Measurements from ENCODE around the gene GNAO1. TPM values are rescaled to one million over a fixed set of nuclear protein-coding genes. Genes with fewer than 3 reads are reported as not detected.

The GNAO1 gene
- total RNA-seq, 1 donor from 2014 or later = 250 TPM

- no peaks in the 10 kb centered on the region for H3K36me3 Mint-ChIP-seq (ENCODE audit: unreplicated experiment)
- H3K4me3 Mint-ChIP-seq (ENCODE audit: unreplicated experiment) = peak overlapping the region; percentile 79
- TF ChIP-seq, protein P1, sequence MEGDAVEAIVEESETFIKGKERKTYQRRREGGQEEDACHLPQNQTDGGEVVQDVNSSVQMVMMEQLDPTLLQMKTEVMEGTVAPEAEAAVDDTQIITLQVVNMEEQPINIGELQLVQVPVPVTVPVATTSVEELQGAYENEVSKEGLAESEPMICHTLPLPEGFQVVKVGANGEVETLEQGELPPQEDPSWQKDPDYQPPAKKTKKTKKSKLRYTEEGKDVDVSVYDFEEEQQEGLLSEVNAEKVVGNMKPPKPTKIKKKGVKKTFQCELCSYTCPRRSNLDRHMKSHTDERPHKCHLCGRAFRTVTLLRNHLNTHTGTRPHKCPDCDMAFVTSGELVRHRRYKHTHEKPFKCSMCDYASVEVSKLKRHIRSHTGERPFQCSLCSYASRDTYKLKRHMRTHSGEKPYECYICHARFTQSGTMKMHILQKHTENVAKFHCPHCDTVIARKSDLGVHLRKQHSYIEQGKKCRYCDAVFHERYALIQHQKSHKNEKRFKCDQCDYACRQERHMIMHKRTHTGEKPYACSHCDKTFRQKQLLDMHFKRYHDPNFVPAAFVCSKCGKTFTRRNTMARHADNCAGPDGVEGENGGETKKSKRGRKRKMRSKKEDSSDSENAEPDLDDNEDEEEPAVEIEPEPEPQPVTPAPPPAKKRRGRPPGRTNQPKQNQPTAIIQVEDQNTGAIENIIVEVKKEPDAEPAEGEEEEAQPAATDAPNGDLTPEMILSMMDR (IDR thresholded peaks at IDR 0.05; ENCODE audit: partially characterized antibody, unreplicated experiment) = no peak
- peaks cover 16% of the 10 kb centered on the region for H3K9me3 Mint-ChIP-seq (ENCODE audit: unreplicated experiment)
- H3K27ac Mint-ChIP-seq (ENCODE audit: unreplicated experiment) = peak overlapping the region; percentile 62
- no peak for DNase-seq
- peaks cover 7% of the 10 kb centered on the region for H3K27me3 Mint-ChIP-seq (ENCODE audit: unreplicated experiment)
- peaks cover 23% of the 10 kb centered on the region for H3K4me1 Mint-ChIP-seq (ENCODE audit: low read depth, unreplicated experiment)
Observed at GRCh38 chr16:56197192-56197992, 6.1 kb downstream of the GNAO1 start.

DNA sequence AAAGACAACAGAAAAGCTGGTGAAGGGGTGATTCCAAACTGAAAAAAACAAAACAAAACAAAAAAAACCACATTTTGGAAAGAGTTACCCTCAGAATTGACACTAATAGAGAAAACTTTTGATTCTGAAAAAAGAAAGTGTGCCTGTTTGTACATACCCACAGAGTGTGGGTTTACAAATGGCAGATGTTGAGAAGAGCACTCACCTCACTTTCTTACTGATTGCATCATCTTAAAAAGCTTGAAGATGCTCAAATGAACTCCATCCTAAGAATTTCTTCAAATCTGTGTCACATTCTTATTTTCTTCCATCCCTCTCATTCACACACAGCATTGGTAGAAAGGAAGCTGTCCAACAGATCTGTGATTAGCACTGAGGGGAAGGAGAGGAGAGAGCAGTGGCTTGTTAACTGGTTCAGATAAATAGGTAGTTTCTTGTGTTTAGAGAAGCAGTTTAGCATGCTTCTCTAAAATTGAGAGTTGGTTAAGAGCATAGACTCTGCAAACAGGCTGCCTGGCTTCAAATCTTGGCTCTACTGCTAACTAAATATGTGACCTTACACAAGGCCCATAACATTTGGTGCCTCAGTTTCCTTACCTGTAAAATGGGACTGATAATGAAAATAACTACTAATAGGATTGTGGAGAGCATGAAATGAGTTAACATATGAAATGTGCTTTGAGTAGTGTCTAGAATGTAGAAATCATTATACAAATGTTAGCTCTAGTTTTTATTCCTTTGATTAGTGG is 6.9 kb downstream of the GNAO1 start:
- H3K4me1 Mint-ChIP-seq (ENCODE audit: low read depth, unreplicated experiment) = peaks cover 23% of the 10 kb centered on the region
- H3K27ac Mint-ChIP-seq (ENCODE audit: unreplicated experiment) = peak overlapping the region; percentile 39
- H3K4me3 Mint-ChIP-seq (ENCODE audit: unreplicated experiment) = peak overlapping the region; percentile 79
- TF ChIP-seq, protein P1 (IDR thresholded peaks at IDR 0.05; ENCODE audit: partially characterized antibody, unreplicated experiment) = no peak
- no peaks in the 10 kb centered on the region for H3K36me3 Mint-ChIP-seq (ENCODE audit: unreplicated experiment)
- H3K9me3 Mint-ChIP-seq (ENCODE audit: unreplicated experiment) = peaks cover 13% of the 10 kb centered on the region
- peaks cover 1% of the 10 kb centered on the region for H3K27me3 Mint-ChIP-seq (ENCODE audit: unreplicated experiment)
- DNase-seq = no peak

GRCh38 chr16:56198755-56199114 is 7.4 kb downstream of the GNAO1 start:
- Mint-ChIP-seq H3K36me3 (ENCODE audit: unreplicated experiment) (no peaks in the 10 kb centered on the region), H3K9me3 (ENCODE audit: unreplicated experiment) (peaks cover 7% of the 10 kb centered on the region), H3K4me1 (ENCODE audit: low read depth, unreplicated experiment) (peaks cover 23% of the 10 kb centered on the region), H3K27ac (ENCODE audit: unreplicated experiment) (no peak overlapping the region), H3K27me3 (ENCODE audit: unreplicated experiment) (peaks cover 1% of the 10 kb centered on the region), H3K4me3 (ENCODE audit: unreplicated experiment) (no peak overlapping the region)
- TF ChIP-seq, protein P1 (IDR thresholded peaks at IDR 0.05; ENCODE audit: partially characterized antibody, unreplicated experiment) = no peak
- no peak for DNase-seq

DNA sequence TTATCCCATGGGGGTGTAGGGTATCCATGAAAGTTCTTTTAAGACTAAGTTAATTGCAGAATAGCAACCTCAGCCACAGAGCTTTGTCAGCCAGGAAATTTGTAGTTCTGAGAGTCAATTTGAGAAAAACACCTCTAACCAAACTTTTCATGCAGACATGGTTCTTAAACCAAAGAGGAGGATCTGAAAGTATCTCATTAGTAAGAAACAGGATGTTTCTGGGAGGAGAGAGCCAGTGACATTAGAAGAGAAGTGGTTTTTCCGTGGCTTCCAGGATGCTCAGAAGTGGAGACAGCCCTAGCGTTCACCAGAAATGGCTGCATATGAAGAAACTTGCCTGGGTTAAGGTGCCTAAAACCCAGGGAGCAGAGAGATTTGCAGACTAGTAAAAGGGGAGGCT is 7.9 kb downstream of the GNAO1 start:
- Mint-ChIP-seq H3K36me3 (ENCODE audit: unreplicated experiment) (no peaks in the 10 kb centered on the region), H3K4me3 (ENCODE audit: unreplicated experiment) (peak overlapping the region; percentile 13), H3K9me3 (ENCODE audit: unreplicated experiment) (peaks cover 6% of the 10 kb centered on the region), H3K27me3 (ENCODE audit: unreplicated experiment) (no peaks in the 10 kb centered on the region), H3K27ac (ENCODE audit: unreplicated experiment) (no peak overlapping the region), H3K4me1 (ENCODE audit: low read depth, unreplicated experiment) (peaks cover 23% of the 10 kb centered on the region)
- TF ChIP-seq, protein P1 (IDR thresholded peaks at IDR 0.05; ENCODE audit: partially characterized antibody, unreplicated experiment) = no peak
- DNase-seq = no peak

GRCh38 chr16:56201030-56201429 is 9.7 kb downstream of the GNAO1 start:
- no peak for DNase-seq
- peaks cover 3% of the 10 kb centered on the region for H3K27me3 Mint-ChIP-seq (ENCODE audit: unreplicated experiment)
- H3K9me3 Mint-ChIP-seq (ENCODE audit: unreplicated experiment) = peaks cover 10% of the 10 kb centered on the region
- no peak overlapping the region for H3K27ac Mint-ChIP-seq (ENCODE audit: unreplicated experiment)
- peaks cover 6% of the 10 kb centered on the region for H3K36me3 Mint-ChIP-seq (ENCODE audit: unreplicated experiment)
- peaks cover 27% of the 10 kb centered on the region for H3K4me1 Mint-ChIP-seq (ENCODE audit: low read depth, unreplicated experiment)
- H3K4me3 Mint-ChIP-seq (ENCODE audit: unreplicated experiment) = no peak overlapping the region
- TF ChIP-seq, protein P1 (IDR thresholded peaks at IDR 0.05; ENCODE audit: partially characterized antibody, unreplicated experiment) = no peak
